ENCODE results near the gene GSDME. TPM values are rescaled to one million over a fixed set of nuclear protein-coding genes. Genes with fewer than 3 reads are reported as not detected.

The GSDME gene
- total RNA-seq, 8 experiments from 2014 or later = 12.4 to 40.1 (median 20.5) TPM

DNA sequence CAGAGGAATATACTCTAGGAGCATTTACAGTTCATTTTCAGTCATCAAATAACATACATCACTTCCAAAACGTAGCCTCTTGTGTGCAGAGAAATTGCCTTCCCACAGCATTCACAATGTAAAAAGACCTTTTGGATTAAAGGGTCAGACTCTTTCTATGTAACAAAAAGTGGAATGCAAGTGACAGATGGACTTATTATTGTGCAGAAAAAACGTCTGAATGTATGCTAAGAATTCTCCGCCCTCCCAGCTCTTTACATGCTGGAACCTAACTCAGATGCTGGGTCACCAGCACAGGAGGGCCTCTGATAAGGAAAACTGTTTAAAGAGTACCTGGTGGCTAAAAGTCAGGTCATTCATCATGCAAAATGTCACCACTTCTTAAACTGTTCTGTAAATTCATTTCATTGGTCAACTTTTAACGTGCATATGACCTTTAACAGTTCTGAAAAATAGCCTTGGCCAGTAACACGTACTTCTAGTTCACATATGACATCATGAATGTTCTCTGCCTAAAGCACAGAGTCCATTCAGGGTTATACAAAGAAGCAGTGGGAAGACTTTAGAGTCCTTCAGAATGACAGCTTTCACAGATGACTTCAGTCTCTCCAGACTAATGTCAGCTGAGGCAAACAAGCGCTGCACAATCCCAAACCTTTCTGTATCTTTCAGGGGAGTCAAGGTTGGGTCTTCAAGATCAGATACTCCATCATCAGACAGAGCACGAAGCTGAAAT lies 58.6 kb downstream of the GSDME start:
- Histone ChIP-seq H3K27ac (no peak overlapping the region), H3K4me3 (no peak overlapping the region), H3K4me1 (replicated peaks in 1 of 2) (peaks cover 14% of the 10 kb centered on the region in 2 donors)
- WGBS, 10 experiments = 29 to 93% (median 65%) methylated on average over 3 to 7 of the region's 7 CpGs
- in situ Hi-C loops (cut with MboI; ENCODE audit: low pct_unique_long_range_greater_than_20kb in 2 of 9, low sequenced_read_pairs in 9 of 9, unreplicated experiment in 9 of 9) = no loop called here
- ATAC-seq (replicated peaks in 6 of 8) = peak in 4 of 8 experiments; percentile 43 to 73 (median 60)

GRCh38 chr7:24697416-24697815 lies 59.8 kb downstream of the GSDME start:
- in situ Hi-C loops (cut with MboI; ENCODE audit: low pct_unique_long_range_greater_than_20kb in 2 of 9, low sequenced_read_pairs in 9 of 9, unreplicated experiment in 9 of 9) = no loop called here
- no peak for ATAC-seq (replicated peaks in 6 of 8)
- H3K4me1 ChIP-seq (replicated peaks in 1 of 2) = peaks cover 12 to 14% of the 10 kb centered on the region in 2 donors
- H3K4me3 ChIP-seq = no peak overlapping the region
- WGBS, 10 experiments = 75 to 100% (median 91%) methylated on average over 3 to 4 of the region's 4 CpGs
- no peak overlapping the region for H3K27ac ChIP-seq

DNA sequence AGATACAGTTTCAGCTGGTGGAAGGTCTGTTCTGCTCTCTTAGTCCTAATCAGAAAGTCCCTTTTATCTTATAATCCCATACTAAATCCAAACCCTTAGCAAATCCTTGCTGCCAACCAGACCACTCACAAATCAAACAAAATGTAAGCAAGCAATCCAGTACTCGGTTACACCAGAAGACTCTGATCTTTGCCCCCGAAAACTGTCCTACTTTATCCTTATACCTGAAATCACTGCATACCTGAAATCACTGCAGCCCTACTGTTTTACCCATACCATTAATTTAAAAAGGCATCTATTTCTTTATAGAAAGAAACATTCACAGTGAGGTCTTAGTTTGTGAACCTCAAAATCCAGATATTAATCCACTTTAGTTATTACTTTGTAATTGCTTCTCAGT lies 64.7 kb downstream of the GSDME start:
- 33 to 100% (median 93%) methylated on average over 1 to 2 of the region's 2 CpGs; no CpG with 5 or more reads in 3 of the 10 experiments for WGBS, 10 experiments
- Histone ChIP-seq H3K4me1 (replicated peaks in 1 of 2) (no peaks in the 10 kb centered on the region), H3K4me3 (no peak overlapping the region), H3K27ac (no peak overlapping the region)
- ATAC-seq (replicated peaks in 6 of 8) = no peak
- in situ Hi-C loops (cut with MboI; ENCODE audit: low pct_unique_long_range_greater_than_20kb in 2 of 9, low sequenced_read_pairs in 9 of 9, unreplicated experiment in 9 of 9) = no loop called here

DNA sequence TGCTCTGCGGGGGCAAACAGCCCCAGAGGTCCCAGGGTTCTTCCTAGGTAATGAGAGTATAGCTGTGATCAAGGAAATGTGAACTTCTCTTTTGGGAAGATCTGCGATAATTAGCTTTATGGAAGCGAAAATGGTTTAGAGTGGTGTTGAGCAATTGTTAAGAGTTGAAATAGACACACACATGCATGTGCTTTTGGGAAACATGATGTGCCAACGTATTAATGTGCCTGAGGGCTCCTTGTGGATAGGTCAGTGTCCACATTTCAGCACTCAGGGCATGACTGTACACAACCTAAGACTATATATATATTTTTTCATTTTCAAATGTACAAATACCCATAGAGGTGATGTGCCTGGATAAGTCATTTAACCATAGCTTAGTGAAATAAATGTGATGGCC lies 67.0 kb downstream of the GSDME start:
- H3K4me1 ChIP-seq (replicated peaks in 1 of 2) = peaks cover 3 to 6% of the 10 kb centered on the region in 2 donors
- no peak for ATAC-seq (replicated peaks in 6 of 8)
- in situ Hi-C loops (cut with MboI; ENCODE audit: low pct_unique_long_range_greater_than_20kb in 2 of 9, low sequenced_read_pairs in 9 of 9, unreplicated experiment in 9 of 9) = no loop called here
- H3K27ac ChIP-seq = no peak overlapping the region
- no peak overlapping the region for H3K4me3 ChIP-seq
- 87 to 100% (median 99%) methylated on average over 3 to 4 of the region's 4 CpGs; no CpG with 5 or more reads in 2 of the 10 experiments for WGBS, 10 experiments

GRCh38 chr7:24685708-24686107 lies 71.6 kb downstream of the GSDME start:
- Histone ChIP-seq H3K4me1 (replicated peaks in 1 of 2) (peaks cover 3 to 8% of the 10 kb centered on the region in 2 donors), H3K27ac (no peak overlapping the region), H3K4me3 (no peak overlapping the region)
- in situ Hi-C loops (cut with MboI; ENCODE audit: low pct_unique_long_range_greater_than_20kb in 2 of 9, low sequenced_read_pairs in 9 of 9, unreplicated experiment in 9 of 9) = no loop called here
- ATAC-seq (replicated peaks in 6 of 8) = peak in 6 of 8 experiments; percentile 30 to 96 (median 91)
- WGBS, 10 experiments = 0 to 100% (median 60%) methylated on average over 1 of the region's 1 CpG; no CpG with 5 or more reads in 1 of the 10 experiments

- Histone ChIP-seq H3K27ac (no peak overlapping the region), H3K4me3 (no peak overlapping the region), H3K4me1 (replicated peaks in 1 of 2) (no peaks in the 10 kb centered on the region)
- ATAC-seq (replicated peaks in 6 of 8) = no peak
- in situ Hi-C loops (cut with MboI; ENCODE audit: low pct_unique_long_range_greater_than_20kb in 2 of 9, low sequenced_read_pairs in 9 of 9, unreplicated experiment in 9 of 9) = loop anchor here in 4 of 9 experiments (25.0 kb wide), 3 partner anchors 358 to 1108 kb away; no protein-coding TSS in a partner anchor
Measured at GRCh38 chr7:24670782-24671181, 86.5 kb downstream of the GSDME start.

GRCh38 chr7:24669971-24670591 lies 87.2 kb downstream of the GSDME start:
- no peak overlapping the region for H3K27ac ChIP-seq
- in situ Hi-C loops (cut with MboI; ENCODE audit: low pct_unique_long_range_greater_than_20kb in 2 of 9, low sequenced_read_pairs in 9 of 9, unreplicated experiment in 9 of 9) = loop anchor here in 4 of 9 experiments (25.0 kb wide), 3 partner anchors 358 to 1108 kb away; no protein-coding TSS in a partner anchor

DNA sequence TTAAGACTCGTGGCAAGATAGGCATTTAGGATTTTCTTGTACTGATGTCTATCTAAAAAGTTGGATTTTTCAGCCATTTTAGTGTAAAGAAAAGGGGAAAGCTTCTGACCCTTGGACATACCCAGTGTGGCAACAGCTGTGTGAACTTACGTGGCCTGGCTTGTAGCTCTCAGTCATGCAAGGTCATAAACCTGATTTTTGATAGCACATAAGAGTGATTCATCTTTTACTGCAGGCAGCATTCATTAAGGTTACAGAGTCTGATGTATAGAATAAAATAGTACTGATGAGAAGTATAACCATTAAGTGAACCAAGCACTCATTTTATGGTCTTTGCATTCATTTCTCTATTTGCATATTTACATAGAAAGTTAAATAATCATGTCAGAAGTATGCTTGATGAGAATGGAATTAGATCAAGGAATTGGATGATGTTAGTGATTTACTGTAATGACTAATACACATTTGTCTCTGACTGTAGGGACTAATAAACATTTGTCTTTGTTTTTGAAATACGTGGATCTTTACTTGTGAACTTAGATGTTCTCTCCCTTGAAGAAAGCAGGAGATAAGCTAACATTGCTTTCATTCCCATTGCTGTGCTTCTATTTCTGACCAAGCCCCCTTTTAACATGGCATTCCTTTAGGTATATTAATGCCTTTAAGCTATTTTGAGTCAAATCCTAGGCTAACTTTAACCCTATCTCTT lies 88.2 kb downstream of the GSDME start:
- no peak overlapping the region for H3K27ac ChIP-seq
- WGBS, 10 experiments = 47 to 97% (median 79%) methylated on average over 2 to 3 of the region's 3 CpGs; no CpG with 5 or more reads in 1 of the 10 experiments
- H3K4me3 ChIP-seq = no peak overlapping the region
- in situ Hi-C loops (cut with MboI; ENCODE audit: low pct_unique_long_range_greater_than_20kb in 2 of 9, low sequenced_read_pairs in 9 of 9, unreplicated experiment in 9 of 9) = loop anchor here in 4 of 9 experiments (25.0 kb wide), 3 partner anchors 357 to 1107 kb away; no protein-coding TSS in a partner anchor
- H3K4me1 ChIP-seq (replicated peaks in 1 of 2) = peaks cover 0 to 2% of the 10 kb centered on the region in 2 donors
- peak in 4 of 8 experiments; percentile 16 to 76 (median 50) for ATAC-seq (replicated peaks in 6 of 8)

More at GRCh38 chr7:24669971-24670591, 87.2 kb downstream of the GSDME start:
- no peak for ATAC-seq (replicated peaks in 6 of 8)
- H3K4me1 ChIP-seq (replicated peaks in 1 of 2) = peaks cover 0 to 2% of the 10 kb centered on the region in 2 donors
- no peak overlapping the region for H3K4me3 ChIP-seq

DNA sequence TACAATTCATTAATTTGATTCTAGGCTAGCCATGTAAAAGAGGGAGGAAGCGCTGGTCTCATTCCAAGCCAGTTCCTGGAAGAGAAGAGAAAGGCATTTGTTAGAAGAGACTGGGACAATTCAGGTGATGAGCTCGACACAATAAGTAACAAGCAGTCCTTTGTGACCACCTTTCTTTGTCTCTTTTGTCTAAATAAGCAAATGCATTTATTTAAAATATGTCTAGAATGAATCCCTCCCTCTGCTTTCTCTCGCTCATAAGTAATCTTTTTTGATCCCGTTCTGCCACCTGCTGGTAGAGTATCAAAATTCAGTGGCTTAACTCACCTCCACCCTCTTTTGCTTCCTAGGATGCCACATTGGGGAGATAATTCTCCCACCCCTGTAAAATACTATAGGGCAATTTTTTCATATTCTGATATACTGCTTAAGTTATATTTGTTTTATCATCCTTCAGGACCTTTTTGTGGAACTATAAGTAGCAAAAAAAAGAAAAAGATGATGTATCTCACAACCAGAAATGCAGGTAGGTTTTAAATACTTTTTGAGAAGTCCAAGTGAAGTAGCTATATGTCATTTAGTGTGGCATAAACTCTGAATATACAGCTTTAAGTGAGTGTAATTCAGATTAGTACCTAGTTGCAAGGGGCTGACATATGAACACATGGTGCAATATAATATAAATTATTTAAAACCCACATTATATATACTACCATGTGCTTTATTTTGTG lies 91.5 kb downstream of the GSDME start:
- 0 to 50% (median 33%) methylated on average over 2 to 4 of the region's 4 CpGs; no CpG with 5 or more reads in 2 of the 10 experiments for whole genome bisulfite sequencing, 10 experiments
- Histone ChIP-seq H3K4me1 (replicated peaks in 1 of 2) (peaks cover 0 to 2% of the 10 kb centered on the region in 2 donors), H3K4me3 (no peak overlapping the region), H3K27ac (no peak overlapping the region)
- in situ Hi-C loops (cut with MboI; ENCODE audit: low pct_unique_long_range_greater_than_20kb in 2 of 9, low sequenced_read_pairs in 9 of 9, unreplicated experiment in 9 of 9) = loop anchor here in 4 of 9 experiments (25.0 kb wide), 3 partner anchors 353 to 1103 kb away; no protein-coding TSS in a partner anchor
- ATAC-seq (replicated peaks in 6 of 8) = peak in 7 of 8 experiments; percentile 53 to 81 (median 67)

GRCh38 chr7:24660546-24660945 lies 96.7 kb downstream of the GSDME start:
- 44 to 100% (median 89%) methylated on average over 1 to 2 of the region's 2 CpGs for WGBS, 10 experiments
- in situ Hi-C loops (cut with MboI; ENCODE audit: low pct_unique_long_range_greater_than_20kb in 2 of 9, low sequenced_read_pairs in 9 of 9, unreplicated experiment in 9 of 9) = loop anchor here in 4 of 9 experiments (25.0 kb wide), 3 partner anchors 348 to 1098 kb away; no protein-coding TSS in a partner anchor
- Histone ChIP-seq H3K27ac (no peak overlapping the region), H3K4me1 (replicated peaks in 1 of 2) (peaks cover 0 to 2% of the 10 kb centered on the region in 2 donors), H3K4me3 (no peak overlapping the region)
- peak in 2 of 8 experiments; percentile 40 to 43 for ATAC-seq (replicated peaks in 6 of 8)

DNA sequence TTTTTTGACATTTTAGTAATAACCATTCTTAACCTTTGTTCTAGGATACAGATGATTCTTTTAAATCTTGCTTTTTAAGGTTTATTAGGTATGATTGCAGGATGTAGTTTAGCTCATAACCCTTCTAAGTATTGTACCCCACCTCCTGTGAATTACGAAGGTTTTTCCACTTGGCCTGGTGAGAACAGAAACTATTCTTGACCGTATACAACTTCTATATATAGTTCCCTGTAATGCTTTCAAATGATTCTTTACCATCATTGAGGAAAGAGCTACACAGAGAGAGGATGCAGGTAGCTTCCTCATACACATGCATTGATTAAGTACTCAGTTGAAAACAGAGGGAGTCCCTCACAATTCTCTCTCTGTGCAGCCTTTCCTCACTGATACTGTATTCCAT lies 97.8 kb downstream of the GSDME start:
- H3K27ac ChIP-seq = no peak overlapping the region
- in situ Hi-C loops (cut with MboI; ENCODE audit: low pct_unique_long_range_greater_than_20kb in 2 of 9, low sequenced_read_pairs in 9 of 9, unreplicated experiment in 9 of 9) = loop anchor here in 4 of 9 experiments (25.0 kb wide), 3 partner anchors 347 to 1097 kb away; no protein-coding TSS in a partner anchor
- 90 to 100% (median 100%) methylated on average over 1 to 2 of the region's 2 CpGs; no CpG with 5 or more reads in 4 of the 10 experiments for WGBS, 10 experiments
- ATAC-seq (replicated peaks in 6 of 8) = no peak
- H3K4me3 ChIP-seq = no peak overlapping the region
- no peaks in the 10 kb centered on the region for H3K4me1 ChIP-seq (replicated peaks in 1 of 2)

GRCh38 chr7:24657980-24658379 lies 99.3 kb downstream of the GSDME start:
- H3K27ac ChIP-seq = no peak overlapping the region
- H3K4me3 ChIP-seq = no peak overlapping the region
- in situ Hi-C loops (cut with MboI; ENCODE audit: low pct_unique_long_range_greater_than_20kb in 2 of 9, low sequenced_read_pairs in 9 of 9, unreplicated experiment in 9 of 9) = loop anchor here in 4 of 9 experiments (25.0 kb wide), 3 partner anchors 346 to 1096 kb away; no protein-coding TSS in a partner anchor
- no peak for ATAC-seq (replicated peaks in 6 of 8)
- no peaks in the 10 kb centered on the region for H3K4me1 ChIP-seq (replicated peaks in 1 of 2)

Data from motor neuron (in vitro differentiated cells).